ENCODE measurements around the gene PRG2. TPM values are rescaled to one million over a fixed set of nuclear protein-coding genes. Genes with fewer than 3 reads are reported as not detected.

Gene PRG2
- total and polyA plus RNA-seq, 9 of the 15 experiments (the other 6 are each of a cell fraction or from before 2014, with no cell fraction given): 1.8 to 78.0 (median 26.6) TPM

GRCh38 chr11:57395905-57396623, 5.6 kb upstream of the PRG2 start (continued):
- TF ChIP-seq MYC (IDR thresholded peaks at IDR 0.05; ENCODE audit: low read depth, low read length) (peak; percentile 30; the same call in 1 of the 2 replicates), MYC (CRISPR knock-in tag; IDR thresholded peaks at IDR 0.05; ENCODE audit: borderline replicate concordance, low read depth) (no peak), DMBX1 (CRISPR knock-in tag; IDR thresholded peaks at IDR 0.05; ENCODE audit: borderline replicate concordance) (peak; percentile 73; the same call in 1 of the 2 replicates), NR2C2 (CRISPR knock-in tag; IDR thresholded peaks at IDR 0.05) (no peak), NR2C2 (tag; IDR thresholded peaks at IDR 0.05) (peak; percentile 19; the same call in 1 of the 2 replicates), ZNF583 (CRISPR knock-in tag; IDR thresholded peaks at IDR 0.05) (peak; percentile 80), ZBTB49 (CRISPR knock-in tag; IDR thresholded peaks at IDR 0.05; ENCODE audit: borderline replicate concordance) (no peak), CREB3 (tag; conservative IDR thresholded peaks at IDR 0.05; ENCODE audit: low read depth) (no peak), TCF15 (CRISPR knock-in tag; IDR thresholded peaks at IDR 0.05) (no peak), CHCHD3 (CRISPR knock-in tag; IDR thresholded peaks at IDR 0.05) (no peak), ZBTB11 (CRISPR knock-in tag; IDR thresholded peaks at IDR 0.05) (peak in 1 of 3 experiments; percentile 70; a peak in 2 of 6 replicates), ZNF212 (CRISPR knock-in tag; IDR thresholded peaks at IDR 0.05) (no peak), ZNF274 (IDR thresholded peaks at IDR 0.05; ENCODE audit: borderline replicate concordance, low read depth, low read length) (no peak), ZBTB8A (IDR thresholded peaks at IDR 0.05; ENCODE audit: partially characterized antibody) (no peak), ZBTB2 (IDR thresholded peaks at IDR 0.05) (0 out of 2 replicates have a peak, but pooled peaks have one; percentile 33), SMAD2 (IDR thresholded peaks at IDR 0.05; ENCODE audit: low read depth, low read length) (no peak), HMGN3 (IDR thresholded peaks at IDR 0.05; ENCODE audit: borderline replicate concordance, extremely low read depth, insufficient read length, low read depth, low read length) (peak; percentile 59), MTA2 (IDR thresholded peaks at IDR 0.05; ENCODE audit: low read depth) (peak; percentile 63; the same call in 1 of the 2 replicates)

Data from K562 (cell line).